ENCODE results near the gene PPARD. TPM values are rescaled to one million over a fixed set of nuclear protein-coding genes. Genes with fewer than 3 reads are reported as not detected.

PPARD gene
- 10 to 100 TPM; 37.2 to 38.7 TPM for total RNA-seq
- 10 to 100 TPM in 1 of 2 donors, 1 to 10 TPM in 1; 2.6 to 10.7 TPM for polyA plus RNA-seq

DNA sequence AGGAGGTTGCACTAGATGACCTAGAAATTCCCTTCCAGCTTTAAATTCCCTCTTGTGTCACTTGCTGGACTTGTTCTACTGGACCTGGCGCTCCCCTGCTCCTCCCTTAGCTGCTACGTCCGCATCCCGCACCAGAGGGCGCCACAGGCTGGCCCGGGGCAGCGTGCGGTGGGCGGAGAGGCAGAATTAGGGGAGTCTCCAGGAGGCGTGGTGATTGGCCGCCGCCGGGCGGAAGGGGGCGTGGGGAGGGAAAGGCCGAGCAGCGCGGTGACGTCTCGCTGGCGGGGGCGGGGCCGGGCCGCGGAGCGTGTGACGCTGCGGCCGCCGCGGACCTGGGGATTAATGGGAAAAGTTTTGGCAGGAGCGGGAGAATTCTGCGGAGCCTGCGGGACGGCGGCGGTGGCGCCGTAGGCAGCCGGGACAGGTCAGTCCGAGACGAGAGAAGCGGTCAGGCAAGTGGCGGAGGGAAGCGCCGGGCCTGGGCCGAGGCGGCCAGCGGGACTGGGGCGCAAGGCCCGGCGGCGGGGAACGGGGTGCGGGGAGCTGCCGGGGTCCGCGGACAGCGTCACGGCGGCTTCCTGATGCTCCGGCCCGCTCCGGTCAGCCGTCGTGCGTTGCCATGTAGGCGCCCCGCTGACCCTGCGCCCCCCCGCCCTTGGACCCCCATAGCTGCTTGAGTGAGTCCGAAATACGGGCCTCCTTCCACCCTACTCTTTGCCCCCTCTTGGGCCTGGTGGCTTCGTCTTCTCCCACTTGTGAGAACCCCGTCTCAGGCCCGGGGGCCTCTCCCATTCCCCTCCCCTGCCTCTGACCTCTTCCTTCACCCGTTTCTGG is at the start of gene PPARD:
TSS of gene PPARD (plus strand) at position 301 of the 834 bp plus-strand sequence. CDS start 68,530 bp downstream, outside the sequence.
- intact Hi-C loops (cut with micrococcal nuclease), result loop anchor here (1.0 to 5.0 kb wide), 8 partner anchors 10 to 394 kb away; partner anchors contain the start of genes ARMC12, DEF6 and RPL10A
- peak within 1 kb of the TSS; percentile 87 to 99 (median 96) for H3K4me3 Mint-ChIP-seq
- Histone ChIP-seq H3K9me3 (ENCODE audit: control insufficient read depth in 1 of 2, low read length in 2 of 2) (no peaks in the 10 kb centered on the region), H3K27ac (ENCODE audit: low read depth, low read length) (peak within 1 kb of the TSS; percentile 86), H3K4me3 (ENCODE audit: low read length in 2 of 2) (peak within 1 kb of the TSS; percentile 50 to 97), H3K27me3 (ENCODE audit: insufficient read depth, low read length) (no peaks in the 10 kb centered on the region), H3K36me3 (ENCODE audit: insufficient read depth, low read length) (peaks cover 6% of the 10 kb centered on the region), H3K4me1 (ENCODE audit: insufficient read depth, low read length) (peaks cover 52% of the 10 kb centered on the region)
- CTCF ChIA-PET (ENCODE audit: partially characterized antibody), result interaction anchor here (0.6 to 9.9 kb wide), 35 partner anchors 9 to 395 kb away, joined by 3 to 243 read pairs (median 4); partner anchors contain the start of genes ARMC12, DEF6, FANCE and RPL10A
- no peaks in the 10 kb centered on the region for H3K27me3 Mint-ChIP-seq
- peaks cover 37 to 60% (median 51%) of the 10 kb centered on the region in 4 donors for H3K4me1 Mint-ChIP-seq
- POLR2A ChIA-PET (ENCODE audit: partially characterized antibody), result interaction anchor here (0.9 to 4.4 kb wide), 13 partner anchors 10 to 129 kb away, joined by 3 to 58 read pairs (median 4); partner anchors contain the start of genes DEF6, FANCE and RPL10A
- H3K36me3 Mint-ChIP-seq, result peaks cover 6 to 32% of the 10 kb centered on the region in 2 donors
- peak within 1 kb of the TSS; percentile 87 to 99 (median 96) for H3K27ac Mint-ChIP-seq
- no peaks in the 10 kb centered on the region for H3K9me3 Mint-ChIP-seq
- DNase-seq, result peak; percentile 94 to 98 (median 95)

DNA sequence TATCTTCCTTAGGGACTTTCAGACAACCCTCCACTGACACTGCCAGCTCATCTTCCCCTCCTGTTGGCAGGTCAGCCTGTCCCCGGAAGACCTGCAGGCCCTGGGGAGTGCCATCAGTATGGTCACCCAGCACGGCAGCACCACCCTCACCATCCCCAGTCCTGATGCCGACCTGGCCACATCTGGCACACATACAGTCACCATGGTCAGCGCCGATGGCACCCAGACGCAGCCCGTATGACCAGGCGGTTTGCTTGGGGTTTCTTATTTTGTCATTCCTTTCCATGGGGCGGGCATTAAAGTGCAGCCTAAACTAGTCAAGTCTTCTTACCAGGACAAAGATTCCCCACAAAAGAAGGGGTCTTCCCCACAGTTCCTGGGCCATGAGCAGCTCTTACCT is 48.7 kb upstream of the PPARD start:
- Mint-ChIP-seq H3K9me3 (no peaks in the 10 kb centered on the region), H3K27ac (peak overlapping the region in 2 of 7 donors; percentile 51 to 76), H3K4me3 (no peak overlapping the region), H3K36me3 (peaks cover 24 to 72% of the 10 kb centered on the region in 2 donors), H3K4me1 (peaks cover 4 to 15% (median 10%) of the 10 kb centered on the region in 4 donors), H3K27me3 (no peaks in the 10 kb centered on the region)
- ChIA-PET CTCF (ENCODE audit: partially characterized antibody) (interaction anchor here (0.6 to 13.8 kb wide), 21 partner anchors 8 to 445 kb away, joined by 3 to 429 read pairs (median 5); partner anchors contain the start of genes ARMC12, FANCE and RPL10A), POLR2A (ENCODE audit: partially characterized antibody) (interaction anchor here (0.8 to 2.4 kb wide), 3 partner anchors 10 to 174 kb away, joined by 3 to 9 read pairs (median 4); partner anchors contain the start of gene RPL10A)
- no peaks in the 10 kb centered on the region for H3K27me3 ChIP-seq (ENCODE audit: insufficient read depth, low read length)
- no peaks in the 10 kb centered on the region for H3K9me3 ChIP-seq (ENCODE audit: control insufficient read depth in 1 of 2, low read length in 2 of 2)
- H3K4me1 ChIP-seq (ENCODE audit: insufficient read depth, low read length), result peaks cover 7% of the 10 kb centered on the region
- no peak overlapping the region for H3K27ac ChIP-seq (ENCODE audit: low read depth, low read length)
- H3K4me3 ChIP-seq (ENCODE audit: low read length in 2 of 2), result no peak overlapping the region
- intact Hi-C loops (cut with micrococcal nuclease), result loop anchor here (1.0 kb wide), 1 partner anchor 259 kb away; no protein-coding TSS in a partner anchor
- DNase-seq, result no peak
- peaks cover 40% of the 10 kb centered on the region for H3K36me3 ChIP-seq (ENCODE audit: insufficient read depth, low read length)

DNA sequence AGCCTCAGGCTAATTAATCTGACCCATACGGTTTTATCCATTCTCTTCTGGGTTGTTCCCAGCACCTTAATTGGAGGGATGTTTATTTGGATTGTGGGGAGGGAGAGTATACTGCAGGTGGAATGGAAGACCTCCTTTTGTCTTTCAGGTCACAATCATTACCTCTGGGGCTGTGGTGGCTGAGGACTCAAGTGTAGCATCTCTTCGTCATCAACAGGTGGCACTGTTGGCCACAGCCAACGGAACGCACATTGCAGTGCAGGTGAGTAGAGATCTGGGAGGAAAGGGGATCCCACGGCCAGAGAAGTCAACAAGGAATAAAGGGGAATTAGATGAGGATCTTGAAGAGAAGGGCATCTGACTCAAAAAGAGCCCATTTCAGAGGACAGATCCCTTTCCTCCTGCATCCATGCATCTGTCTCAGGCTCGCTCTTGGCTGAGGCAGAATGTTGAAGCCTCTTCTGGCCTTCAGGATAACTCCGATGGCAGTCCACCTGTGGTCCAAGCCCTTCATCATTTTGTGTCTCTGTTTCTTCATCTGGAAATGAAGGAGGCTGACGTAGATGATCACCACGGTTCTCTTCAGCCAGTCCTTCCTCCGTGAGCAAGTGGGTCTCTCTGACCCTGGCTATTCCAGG is 47.9 kb upstream of the PPARD start:
- Mint-ChIP-seq H3K36me3 (peaks cover 21 to 73% of the 10 kb centered on the region in 2 donors), H3K4me3 (peak overlapping the region in 4 of 8 donors; percentile 13 to 76 (median 28)), H3K27ac (peak overlapping the region; percentile 57 to 85 (median 67)), H3K4me1 (peaks cover 7 to 23% (median 16%) of the 10 kb centered on the region in 4 donors), H3K9me3 (no peaks in the 10 kb centered on the region), H3K27me3 (no peaks in the 10 kb centered on the region)
- Histone ChIP-seq H3K4me1 (ENCODE audit: insufficient read depth, low read length) (peaks cover 14% of the 10 kb centered on the region), H3K27ac (ENCODE audit: low read depth, low read length) (no peak overlapping the region), H3K36me3 (ENCODE audit: insufficient read depth, low read length) (peaks cover 34% of the 10 kb centered on the region), H3K9me3 (ENCODE audit: control insufficient read depth in 1 of 2, low read length in 2 of 2) (no peaks in the 10 kb centered on the region), H3K4me3 (ENCODE audit: low read length in 2 of 2) (no peak overlapping the region), H3K27me3 (ENCODE audit: insufficient read depth, low read length) (no peaks in the 10 kb centered on the region)
- ChIA-PET CTCF (ENCODE audit: partially characterized antibody) (interaction anchor here (0.6 to 13.8 kb wide), 21 partner anchors 9 to 445 kb away, joined by 3 to 429 read pairs (median 5); partner anchors contain the start of genes ARMC12, FANCE and RPL10A), POLR2A (ENCODE audit: partially characterized antibody) (interaction anchor here (1.1 to 7.3 kb wide), 3 partner anchors 10 to 174 kb away, joined by 3 to 59 read pairs (median 9); partner anchors contain the start of gene RPL10A)
- intact Hi-C loops (cut with micrococcal nuclease), result loop anchor here (1.0 kb wide), 1 partner anchor 258 kb away; no protein-coding TSS in a partner anchor
- DNase-seq, result peak; percentile 49 to 61 (median 55)

DNA sequence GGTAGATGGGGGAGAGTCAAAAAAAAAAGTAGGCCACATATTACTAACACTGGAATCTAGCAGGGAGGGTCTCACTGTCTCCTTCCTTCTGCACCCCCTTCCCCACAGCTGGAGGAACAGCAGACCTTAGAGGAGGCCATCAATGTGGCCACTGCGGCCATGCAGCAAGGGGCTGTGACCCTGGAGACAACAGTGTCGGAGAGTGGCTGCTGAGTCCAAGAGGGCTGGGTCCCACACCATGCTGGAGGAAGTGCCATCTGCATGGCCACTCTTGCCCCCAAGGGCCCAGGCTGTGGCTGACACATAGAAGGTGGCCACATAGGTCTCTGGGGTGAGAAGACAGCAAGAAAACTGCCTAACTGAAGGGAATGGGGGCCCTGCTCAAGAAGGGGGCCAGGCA is 47.3 kb upstream of the PPARD start:
- Histone ChIP-seq H3K36me3 (ENCODE audit: insufficient read depth, low read length) (peaks cover 28% of the 10 kb centered on the region), H3K9me3 (ENCODE audit: control insufficient read depth in 1 of 2, low read length in 2 of 2) (no peaks in the 10 kb centered on the region), H3K27ac (ENCODE audit: low read depth, low read length) (no peak overlapping the region), H3K4me1 (ENCODE audit: insufficient read depth, low read length) (peaks cover 21% of the 10 kb centered on the region), H3K27me3 (ENCODE audit: insufficient read depth, low read length) (no peaks in the 10 kb centered on the region), H3K4me3 (ENCODE audit: low read length in 2 of 2) (no peak overlapping the region)
- H3K27ac Mint-ChIP-seq, result peak overlapping the region in 1 of 7 donors; percentile 32
- CTCF ChIA-PET (ENCODE audit: partially characterized antibody), result interaction anchor here (0.8 to 13.8 kb wide), 10 partner anchors 8 to 174 kb away, joined by 3 to 429 read pairs (median 26); partner anchors contain the start of genes FANCE, PPARD and RPL10A
- H3K4me3 Mint-ChIP-seq, result no peak overlapping the region
- H3K4me1 Mint-ChIP-seq, result peaks cover 12 to 29% (median 21%) of the 10 kb centered on the region in 4 donors
- no peaks in the 10 kb centered on the region for H3K9me3 Mint-ChIP-seq
- peaks cover 26 to 73% of the 10 kb centered on the region in 2 donors for H3K36me3 Mint-ChIP-seq
- POLR2A ChIA-PET (ENCODE audit: partially characterized antibody), result interaction anchor here (0.9 to 18.2 kb wide), 5 partner anchors 26 to 172 kb away, joined by 3 to 805 read pairs (median 39); partner anchors contain the start of genes FANCE, PPARD, RPL10A and ZNF76
- no peaks in the 10 kb centered on the region for H3K27me3 Mint-ChIP-seq
- intact Hi-C loops (cut with micrococcal nuclease), result no loop called here
- DNase-seq, result no peak

DNA sequence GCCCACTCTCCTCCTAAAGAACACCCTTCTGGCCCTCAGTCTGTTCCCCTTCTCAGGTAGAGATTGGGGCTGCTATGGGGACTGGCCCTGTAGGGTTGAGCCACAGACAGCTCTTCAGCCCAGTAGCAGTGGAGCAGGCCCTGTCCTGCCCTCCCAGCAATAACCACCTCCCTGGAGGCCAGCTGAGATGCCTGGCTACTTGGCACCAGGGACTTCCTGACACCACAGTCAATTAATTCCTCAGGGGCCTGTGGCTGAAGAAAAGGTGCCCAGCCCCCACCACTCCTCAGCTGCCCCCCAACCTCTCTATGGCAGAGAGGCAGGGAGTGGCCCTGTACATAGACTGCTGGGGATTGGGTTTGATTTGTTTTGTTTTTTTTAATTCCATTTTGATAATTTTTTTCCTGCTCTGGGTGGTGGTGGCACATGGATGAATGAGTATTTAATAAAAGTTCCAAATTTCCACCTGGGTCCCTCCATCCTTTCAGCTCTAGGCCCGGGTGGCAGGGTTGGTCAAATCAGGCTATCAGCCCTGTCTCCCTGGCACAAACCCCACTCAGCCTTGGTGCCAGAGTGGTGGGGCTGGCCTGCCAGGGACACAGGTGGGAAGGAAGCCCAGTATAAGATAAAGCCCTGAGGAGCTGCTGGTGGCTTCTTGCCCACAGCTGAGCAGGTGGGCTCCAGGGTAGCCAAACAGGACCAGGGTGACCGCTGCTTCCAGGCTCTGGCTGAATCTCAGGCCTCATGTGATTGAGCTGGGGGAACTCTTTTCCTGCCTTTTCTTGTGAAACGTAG is 46.6 kb upstream of the PPARD start:
- no peak overlapping the region for H3K27ac ChIP-seq (ENCODE audit: low read depth, low read length)
- Mint-ChIP-seq H3K27me3 (no peaks in the 10 kb centered on the region), H3K4me1 (peaks cover 13 to 36% (median 28%) of the 10 kb centered on the region in 4 donors), H3K36me3 (peaks cover 29 to 73% of the 10 kb centered on the region in 2 donors), H3K4me3 (no peak overlapping the region), H3K27ac (peak overlapping the region in 3 of 7 donors; percentile 32 to 78 (median 63)), H3K9me3 (no peaks in the 10 kb centered on the region)
- ChIA-PET CTCF (ENCODE audit: partially characterized antibody) (interaction anchor here (0.6 to 13.8 kb wide), 20 partner anchors 9 to 257 kb away, joined by 3 to 429 read pairs (median 10); partner anchors contain the start of genes FANCE, PPARD and RPL10A), POLR2A (ENCODE audit: partially characterized antibody) (interaction anchor here (0.9 to 18.2 kb wide), 7 partner anchors 10 to 171 kb away, joined by 3 to 805 read pairs (median 29); partner anchors contain the start of genes FANCE, PPARD, RPL10A and ZNF76)
- intact Hi-C loops (cut with micrococcal nuclease), result loop anchor here (2.0 kb wide), 1 partner anchor 441 kb away; the partner anchor contains the start of gene ARMC12
- H3K4me1 ChIP-seq (ENCODE audit: insufficient read depth, low read length), result peaks cover 27% of the 10 kb centered on the region
- no peak overlapping the region for H3K4me3 ChIP-seq (ENCODE audit: low read length in 2 of 2)
- DNase-seq, result no peak
- peaks cover 21% of the 10 kb centered on the region for H3K36me3 ChIP-seq (ENCODE audit: insufficient read depth, low read length)
- no peaks in the 10 kb centered on the region for H3K9me3 ChIP-seq (ENCODE audit: control insufficient read depth in 1 of 2, low read length in 2 of 2)
- no peaks in the 10 kb centered on the region for H3K27me3 ChIP-seq (ENCODE audit: insufficient read depth, low read length)
